ENCODE measurements around the gene LRRC53. TPM values are rescaled to one million over a fixed set of nuclear protein-coding genes. Genes with fewer than 3 reads are reported as not detected.

LRRC53 gene
- total RNA-seq, 1 experiment from 2014 or later: not detected

GRCh38 chr1:74534241-74534640 lies 21.8 kb upstream of the LRRC53 start:
- TF ChIP-seq CTCF (IDR thresholded peaks at IDR 0.05) (no peak), SIN3A (IDR thresholded peaks at IDR 0.05; ENCODE audit: borderline replicate concordance, insufficient read depth, low read depth, low read length) (no peak), POLR2AphosphoS5 (IDR thresholded peaks at IDR 0.05; ENCODE audit: low read depth, low read length) (no peak), TCF7L2 (IDR thresholded peaks at IDR 0.05; ENCODE audit: low read depth, low read length) (no peak), REST (IDR thresholded peaks at IDR 0.05; ENCODE audit: insufficient read depth in 1 of 2, low read depth in 2 of 2, low read length in 1 of 2) (no peak)
- POLR2A ChIA-PET: no interaction called here
- intact Hi-C loops (cut with micrococcal nuclease; ENCODE audit: unreplicated experiment) (no loop called here), in situ Hi-C loops (cut with HindIII; ENCODE audit: low pct_unique_long_range_greater_than_20kb, low sequenced_read_pairs) (no loop called here)
- Histone ChIP-seq H3K9me3 (ENCODE audit: control insufficient read depth, insufficient read depth, low read depth, low read length) (no peaks in the 10 kb centered on the region), H3K27me3 (ENCODE audit: control insufficient read depth, insufficient read depth, low read length) (no peaks in the 10 kb centered on the region), H3K36me3 (ENCODE audit: control insufficient read depth, insufficient read depth, low read length) (no peaks in the 10 kb centered on the region), H3K27ac (ENCODE audit: low read length) (no peak overlapping the region), H3K4me1 (ENCODE audit: control insufficient read depth, insufficient read depth, low read length) (no peaks in the 10 kb centered on the region), H3K4me3 (ENCODE audit: low read depth in 2 of 2, low read length in 2 of 2) (no peak overlapping the region)
- ATAC-seq (no peak), DNase-seq (ENCODE audit: low read depth, low spot score) (no peak)
- BruUV-seq (replicated peaks): no TSS peak
- CTCF ChIA-PET: no interaction called here

- no peak for DNase-seq (ENCODE audit: low read depth, low spot score)
- intact Hi-C loops (cut with micrococcal nuclease; ENCODE audit: unreplicated experiment) (no loop called here), in situ Hi-C loops (cut with HindIII; ENCODE audit: low pct_unique_long_range_greater_than_20kb, low sequenced_read_pairs) (no loop called here)
- Histone ChIP-seq H3K4me3 (ENCODE audit: low read depth in 2 of 2, low read length in 2 of 2) (no peak overlapping the region), H3K27me3 (ENCODE audit: control insufficient read depth, insufficient read depth, low read length) (no peaks in the 10 kb centered on the region), H3K36me3 (ENCODE audit: control insufficient read depth, insufficient read depth, low read length) (no peaks in the 10 kb centered on the region), H3K9me3 (ENCODE audit: control insufficient read depth, insufficient read depth, low read depth, low read length) (no peaks in the 10 kb centered on the region), H3K27ac (ENCODE audit: low read length) (no peak overlapping the region), H3K4me1 (ENCODE audit: control insufficient read depth, insufficient read depth, low read length) (no peaks in the 10 kb centered on the region)
- POLR2A ChIA-PET: no interaction called here
- BruUV-seq (replicated peaks): no TSS peak
- CTCF ChIA-PET: no interaction called here
- ATAC-seq: no peak
- no peak for TF ChIP-seq TCF7L2 (IDR thresholded peaks at IDR 0.05; ENCODE audit: low read depth, low read length)
These were observed 19.4 kb upstream of the LRRC53 start for GRCh38 chr1:74531796-74532195.

GRCh38 chr1:74530892-74531291 lies 18.5 kb upstream of the LRRC53 start:
- CTCF ChIA-PET: no interaction called here

More at GRCh38 chr1:74530892-74531291, 18.5 kb upstream of the LRRC53 start:
- H3K27me3 ChIP-seq (ENCODE audit: control insufficient read depth, insufficient read depth, low read length): no peaks in the 10 kb centered on the region
- POLR2A ChIA-PET: no interaction called here
- in situ Hi-C loops (cut with HindIII; ENCODE audit: low pct_unique_long_range_greater_than_20kb, low sequenced_read_pairs) (no loop called here), intact Hi-C loops (cut with micrococcal nuclease; ENCODE audit: unreplicated experiment) (no loop called here)
- no peak overlapping the region for H3K27ac ChIP-seq (ENCODE audit: low read length)
- BruUV-seq (replicated peaks): no TSS peak
- DNase-seq (ENCODE audit: low read depth, low spot score) (no peak), ATAC-seq (no peak)
- no peaks in the 10 kb centered on the region for H3K36me3 ChIP-seq (ENCODE audit: control insufficient read depth, insufficient read depth, low read length)
- no peaks in the 10 kb centered on the region for H3K4me1 ChIP-seq (ENCODE audit: control insufficient read depth, insufficient read depth, low read length)
- H3K9me3 ChIP-seq (ENCODE audit: control insufficient read depth, insufficient read depth, low read depth, low read length): no peaks in the 10 kb centered on the region
- H3K4me3 ChIP-seq (ENCODE audit: low read depth in 2 of 2, low read length in 2 of 2): no peak overlapping the region
- no peak for TF ChIP-seq REST (IDR thresholded peaks at IDR 0.05; ENCODE audit: insufficient read depth in 1 of 2, low read depth in 2 of 2, low read length in 1 of 2)
- no peak for TF ChIP-seq TCF7L2 (IDR thresholded peaks at IDR 0.05; ENCODE audit: low read depth, low read length)
- TF ChIP-seq SIN3A (IDR thresholded peaks at IDR 0.05; ENCODE audit: borderline replicate concordance, insufficient read depth, low read depth, low read length): no peak
- no peak for TF ChIP-seq POLR2AphosphoS5 (IDR thresholded peaks at IDR 0.05; ENCODE audit: low read depth, low read length)
- TF ChIP-seq CTCF (IDR thresholded peaks at IDR 0.05): no peak
